Bronchial epithelial cell (primary cell): Measurements from ENCODE around the gene ATRNL1. TPM values are rescaled to one million over a fixed set of nuclear protein-coding genes. Genes with fewer than 3 reads are reported as not detected.
"Not testable (repeated sequence)": the region's sequence is repeated elsewhere in the genome, so short reads cannot be mapped to it uniquely, and the experiment has no call there.

Experiments
- DNase-seq: peaks from one replicate; pipeline ENCODE4 v3.0.0-alpha.2; 2010; ENCODE audit warnings: low read depth
- FAIRE-seq: peaks from 2 replicates; lab custom pipeline; 2011; peaks lifted over from hg19 to GRCh38; lab: Jason Lieb, UNC
- H3K27me3 ChIP-seq: 2 replicates; pipeline ENCODE4 v1.5.1; 2011; ENCODE audit warnings: low read length; ENCODE audit not compliant: control insufficient read depth, insufficient read depth
- H3K36me3 ChIP-seq: 2 replicates; pipeline ENCODE4 v1.5.1; 2011; ENCODE audit warnings: low read length; ENCODE audit not compliant: control insufficient read depth, insufficient read depth
- H3K4me3 ChIP-seq: 2 replicates; pipeline ENCODE4 v1.5.1; 2011; ENCODE audit warnings: mild to moderate bottlenecking, low read depth, low read length, control low read depth
- total RNA-seq: library from RNA; depleted of rRNA; stranded (reverse); fragments of >200 nt; gene quantifications from 2 replicates; pipeline ENCODE4 v1.2.1, GENCODE V29; 2014
- TF ChIP-seq, protein P1 (sequence below): IDR thresholded peaks from 2 replicates; pipeline ENCODE4 v1.5.1; 2011; ENCODE audit warnings: mild to moderate bottlenecking, moderate library complexity, low read length, control low read depth, inconsistent platforms; ENCODE audit not compliant: insufficient read depth, severe bottlenecking

ATRNL1 gene
- total RNA-seq, 1 donor from 2014 or later: 0.53 TPM

DNA sequence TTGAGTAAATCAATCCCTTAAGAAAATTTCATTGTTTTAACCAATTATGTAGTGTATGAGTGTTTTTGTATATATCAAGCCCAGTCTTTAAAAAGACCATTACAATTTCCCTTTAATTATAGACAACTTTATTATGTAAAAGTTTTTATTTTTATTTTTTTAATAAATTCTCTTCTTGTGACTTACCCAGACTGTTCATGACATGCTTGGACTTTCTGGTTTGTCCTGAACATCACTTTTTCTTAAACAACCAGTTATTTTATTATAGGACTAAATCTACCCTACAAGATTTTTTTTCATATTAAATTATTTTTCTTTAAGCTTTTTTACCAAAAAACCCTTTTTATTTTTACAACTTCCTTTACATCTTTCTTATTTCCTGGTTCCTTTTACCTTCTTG is 410.4 kb downstream of the ATRNL1 start:
- TF ChIP-seq, protein P1, sequence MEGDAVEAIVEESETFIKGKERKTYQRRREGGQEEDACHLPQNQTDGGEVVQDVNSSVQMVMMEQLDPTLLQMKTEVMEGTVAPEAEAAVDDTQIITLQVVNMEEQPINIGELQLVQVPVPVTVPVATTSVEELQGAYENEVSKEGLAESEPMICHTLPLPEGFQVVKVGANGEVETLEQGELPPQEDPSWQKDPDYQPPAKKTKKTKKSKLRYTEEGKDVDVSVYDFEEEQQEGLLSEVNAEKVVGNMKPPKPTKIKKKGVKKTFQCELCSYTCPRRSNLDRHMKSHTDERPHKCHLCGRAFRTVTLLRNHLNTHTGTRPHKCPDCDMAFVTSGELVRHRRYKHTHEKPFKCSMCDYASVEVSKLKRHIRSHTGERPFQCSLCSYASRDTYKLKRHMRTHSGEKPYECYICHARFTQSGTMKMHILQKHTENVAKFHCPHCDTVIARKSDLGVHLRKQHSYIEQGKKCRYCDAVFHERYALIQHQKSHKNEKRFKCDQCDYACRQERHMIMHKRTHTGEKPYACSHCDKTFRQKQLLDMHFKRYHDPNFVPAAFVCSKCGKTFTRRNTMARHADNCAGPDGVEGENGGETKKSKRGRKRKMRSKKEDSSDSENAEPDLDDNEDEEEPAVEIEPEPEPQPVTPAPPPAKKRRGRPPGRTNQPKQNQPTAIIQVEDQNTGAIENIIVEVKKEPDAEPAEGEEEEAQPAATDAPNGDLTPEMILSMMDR: no peak
- DNase-seq: no peak
- Histone ChIP-seq H3K27me3 (no peaks in the 10 kb centered on the region), H3K4me3 (no peak overlapping the region), H3K36me3 (no peaks in the 10 kb centered on the region)
- no peak for FAIRE-seq

DNA sequence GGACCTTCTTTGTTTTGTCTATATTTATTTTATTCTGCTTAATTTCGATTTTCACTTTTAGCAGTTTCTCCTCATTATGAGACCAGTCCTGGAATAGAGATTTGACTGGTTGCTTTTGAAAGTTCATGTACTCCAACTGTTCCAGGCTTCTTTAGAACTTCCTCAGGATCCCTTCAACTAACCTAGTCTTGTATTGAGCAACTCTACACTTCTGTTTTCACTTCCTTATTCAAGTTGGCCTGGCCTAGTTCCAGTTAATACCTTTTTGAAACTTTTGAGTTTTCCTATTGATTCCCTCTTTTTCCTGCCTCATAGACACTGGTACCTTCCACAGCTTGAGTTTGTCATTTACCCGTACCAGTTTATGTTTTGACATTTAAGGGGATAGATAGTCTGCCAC is 421.7 kb downstream of the ATRNL1 start:
- DNase-seq: no peak
- FAIRE-seq: no peak
- H3K27me3 ChIP-seq: no peaks in the 10 kb centered on the region
- no peak overlapping the region for H3K4me3 ChIP-seq
- H3K36me3 ChIP-seq: no peaks in the 10 kb centered on the region
- TF ChIP-seq, protein P1: no peak

DNA sequence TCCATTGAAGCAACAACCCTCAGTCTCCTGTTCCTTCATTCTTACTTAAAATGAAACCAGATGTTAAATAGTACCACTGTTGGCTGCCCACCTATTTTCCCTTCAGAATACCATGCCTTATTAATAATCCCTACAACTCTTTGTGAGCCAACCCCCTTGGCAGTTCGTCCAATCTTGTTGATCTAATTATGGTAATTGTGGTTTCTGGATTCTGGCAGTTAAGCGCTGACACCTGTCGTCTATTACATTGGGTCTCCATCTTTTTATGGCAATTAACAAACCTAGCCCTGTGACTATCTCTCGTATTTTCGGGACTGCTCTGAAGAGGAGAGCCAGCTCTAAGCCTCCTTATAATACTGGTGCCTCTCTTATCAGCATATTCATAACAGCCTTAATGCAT is 432.0 kb downstream of the ATRNL1 start:
- H3K27me3 ChIP-seq: no peaks in the 10 kb centered on the region
- TF ChIP-seq, protein P1: no peak
- H3K36me3 ChIP-seq: no peaks in the 10 kb centered on the region
- no peak overlapping the region for H3K4me3 ChIP-seq
- no peak for FAIRE-seq
- DNase-seq: no peak

DNA sequence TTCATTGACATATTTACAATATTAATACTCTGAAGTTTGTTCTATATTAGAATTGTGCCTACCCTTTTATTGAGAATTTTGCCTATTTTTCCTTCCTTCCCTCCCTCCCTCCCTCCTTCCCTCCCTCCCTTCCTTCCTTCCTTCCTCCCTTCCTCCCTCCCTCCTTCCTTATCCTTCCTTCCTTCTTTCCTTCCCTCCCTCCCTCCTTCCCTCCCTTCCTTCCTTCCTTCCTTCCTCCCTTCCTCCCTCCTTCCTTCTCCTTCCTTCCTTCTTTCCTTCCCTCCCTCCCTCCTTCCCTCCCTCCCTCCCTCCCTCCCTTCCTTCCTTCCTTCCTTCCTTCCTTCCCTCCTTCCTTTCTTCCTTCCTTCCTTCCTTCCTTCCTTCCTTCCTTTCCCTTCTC is 434.5 kb downstream of the ATRNL1 start:
- not testable (repeated sequence) for DNase-seq, H3K36me3 ChIP-seq, FAIRE-seq, H3K27me3 ChIP-seq, H3K4me3 ChIP-seq

DNA sequence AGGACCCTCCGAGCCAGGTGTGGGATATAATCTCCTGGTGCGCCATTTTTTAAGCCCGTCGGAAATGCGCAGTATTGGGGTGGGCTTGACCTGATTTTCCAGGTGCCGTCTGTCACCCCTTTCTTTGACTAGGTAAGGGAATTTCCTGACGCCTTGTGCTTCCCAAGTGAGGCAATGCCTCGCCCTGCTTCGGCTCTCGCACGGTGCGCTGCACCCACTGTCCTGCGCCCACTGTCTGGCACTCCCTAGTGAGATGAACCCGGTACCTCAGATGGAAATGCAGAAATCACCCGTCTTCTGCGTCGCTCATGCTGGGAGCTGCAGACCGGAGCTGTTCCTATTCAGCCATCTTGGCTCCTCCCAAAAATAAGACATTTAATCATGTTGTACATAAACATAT is 443.2 kb downstream of the ATRNL1 start:
- not testable (repeated sequence) for H3K36me3 ChIP-seq, H3K27me3 ChIP-seq, FAIRE-seq, H3K4me3 ChIP-seq, DNase-seq

DNA sequence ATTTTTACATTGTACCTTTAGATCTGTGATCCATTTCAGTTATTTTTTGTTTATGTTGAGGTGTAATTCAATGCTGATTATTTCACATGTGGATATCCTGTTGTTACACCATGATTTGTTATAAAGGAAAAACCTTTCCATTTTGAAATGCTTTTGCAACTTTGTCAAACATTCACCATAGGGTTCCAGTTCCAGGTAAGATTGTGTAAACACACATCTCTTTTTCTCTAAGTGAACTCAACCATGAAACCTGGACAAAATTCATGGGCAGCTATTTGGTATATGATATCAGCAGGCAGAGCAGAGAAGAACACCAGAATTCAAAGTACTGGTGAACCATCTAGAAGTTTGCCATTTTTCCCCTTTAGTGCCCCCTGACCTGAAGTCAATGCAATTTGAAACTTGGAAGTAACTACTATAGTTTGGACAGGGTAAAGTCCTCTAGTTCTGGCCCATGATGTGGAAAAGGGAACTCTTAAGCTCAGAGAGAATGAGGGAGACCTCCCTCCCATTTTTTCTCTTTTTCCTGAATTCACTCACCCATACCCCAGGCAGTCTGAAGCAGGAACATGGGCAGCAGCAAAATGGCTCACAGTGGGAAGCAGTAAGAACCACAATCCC is 446.1 kb downstream of the ATRNL1 start:
- no peak for FAIRE-seq
- TF ChIP-seq, protein P1: no peak
- no peak for DNase-seq
- H3K36me3 ChIP-seq: no peaks in the 10 kb centered on the region
- no peaks in the 10 kb centered on the region for H3K27me3 ChIP-seq
- no peak overlapping the region for H3K4me3 ChIP-seq

DNA sequence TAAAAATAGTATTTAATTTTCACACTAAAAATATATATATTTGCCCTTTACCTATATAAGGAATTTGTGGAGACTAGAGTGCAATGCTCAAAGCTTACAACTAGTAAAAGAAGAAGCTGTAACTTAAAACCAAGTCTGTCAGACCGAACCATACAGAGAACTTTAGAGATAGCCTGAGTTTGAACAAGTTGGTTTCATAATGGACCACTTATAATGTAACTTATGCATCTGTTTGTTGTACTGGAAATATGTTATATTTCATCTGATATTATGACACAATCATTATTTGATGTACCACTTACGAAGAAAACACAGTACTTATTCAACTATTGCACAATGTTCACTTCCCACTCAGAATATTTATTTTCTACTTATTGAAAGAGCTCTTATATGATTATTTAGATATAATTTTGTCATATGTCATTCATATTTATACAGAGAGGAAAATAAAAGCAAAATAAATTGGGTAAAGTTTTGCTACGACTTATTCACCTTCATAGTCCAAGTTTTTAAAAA is 462.8 kb downstream of the ATRNL1 start:
- Histone ChIP-seq H3K4me3 (no peak overlapping the region), H3K36me3 (no peaks in the 10 kb centered on the region), H3K27me3 (no peaks in the 10 kb centered on the region)
- DNase-seq: no peak
- FAIRE-seq: no peak
- TF ChIP-seq, protein P1: no peak
